Activated CD4-positive, alpha-beta T cell treated with anti-CD3 and anti-CD28 coated beads, Interleukin-2, amount 50 U/mL, for 4 hours (primary cell): ENCODE results near the gene OCLN.
"Not testable (repeated sequence)": the region's sequence is repeated elsewhere in the genome, so short reads cannot be mapped to it uniquely, and the experiment has no call there.

Source experiments
- DNase-seq, 2 experiments: peaks; one replicate each; pipeline ENCODE4 v3.0.0-alpha.2; 2020

OCLN gene

DNA sequence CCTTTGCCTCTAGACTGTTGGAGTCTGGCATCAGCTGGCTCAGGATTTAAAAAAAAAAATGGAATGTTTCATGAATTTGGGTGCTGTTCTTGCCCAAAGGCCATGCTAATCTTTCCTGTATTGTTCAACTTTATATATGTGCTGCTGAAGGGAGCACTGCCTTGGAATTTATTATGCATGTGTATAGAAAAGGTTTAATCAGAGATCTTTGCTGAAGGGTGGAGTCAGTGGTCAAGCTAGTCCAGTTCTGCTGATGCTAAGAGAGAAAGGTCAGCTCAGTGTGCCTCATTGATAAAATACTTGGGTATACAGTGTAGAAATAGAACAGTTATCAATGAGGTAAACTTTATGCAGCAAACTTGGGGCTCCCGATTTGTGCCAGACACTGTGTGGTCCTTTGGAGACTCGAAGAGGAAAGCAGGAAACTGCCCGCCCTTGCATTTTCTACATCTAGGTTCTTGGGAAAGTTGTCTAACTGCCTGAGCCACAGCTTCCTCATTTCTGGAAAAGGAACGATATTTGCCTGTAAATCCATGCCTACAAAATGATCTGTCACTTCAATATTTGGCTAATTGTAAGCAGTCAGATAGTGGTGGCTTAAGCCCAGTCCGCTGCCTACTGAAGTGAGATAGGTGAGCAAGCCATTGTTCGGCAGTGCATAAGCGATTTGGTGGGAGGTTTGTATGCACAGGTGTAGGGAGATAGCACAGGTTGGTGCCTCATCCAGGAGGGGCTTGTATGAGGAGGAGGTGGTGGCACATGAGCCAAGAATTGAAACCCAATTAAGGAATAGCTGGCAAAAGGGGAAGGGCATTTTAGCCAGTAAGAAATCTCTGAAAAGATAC, 38.2 kb downstream of the OCLN start:
- DNase-seq, result no peak

DNA sequence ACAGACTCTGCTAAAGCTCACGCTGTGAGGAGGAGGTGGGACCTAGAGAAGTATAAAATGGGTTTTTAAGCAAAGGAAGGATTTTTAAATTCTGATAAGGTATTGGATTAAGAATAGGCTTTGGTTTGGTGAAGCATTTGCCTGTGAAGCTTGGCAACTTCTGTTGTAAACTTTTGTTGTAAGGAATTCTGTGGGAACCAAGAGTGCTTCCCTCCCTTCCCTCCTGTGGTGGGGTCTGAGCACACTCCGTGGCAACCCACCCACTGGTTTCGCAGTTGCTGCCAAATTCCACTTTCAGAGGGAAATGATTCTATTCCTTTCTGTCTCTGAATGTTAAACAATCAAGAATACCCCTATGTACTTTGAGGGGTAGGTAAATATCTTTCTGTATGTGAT, 38.8 kb downstream of the OCLN start:
- DNase-seq, result no peak

DNA sequence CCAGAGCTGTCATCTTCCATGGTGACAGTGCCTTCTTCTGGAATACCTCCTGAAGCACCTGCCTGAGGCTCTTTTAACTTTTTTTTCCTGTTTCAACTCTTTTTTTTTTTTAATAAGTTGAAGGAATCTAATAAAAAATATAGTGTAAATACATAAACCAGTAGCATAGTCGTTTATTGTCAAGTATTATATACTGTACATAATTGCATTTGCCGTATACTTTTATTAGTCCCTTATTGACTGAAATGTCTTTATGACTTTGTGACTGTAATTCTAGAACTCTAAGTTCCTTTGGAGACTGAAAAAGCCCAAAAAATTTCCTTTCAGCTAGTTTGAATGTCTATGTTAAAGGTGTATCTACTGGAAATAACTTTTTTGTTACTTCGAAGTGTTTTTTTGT, 45.3 kb downstream of the OCLN start:
- not testable (repeated sequence) for DNase-seq

DNA sequence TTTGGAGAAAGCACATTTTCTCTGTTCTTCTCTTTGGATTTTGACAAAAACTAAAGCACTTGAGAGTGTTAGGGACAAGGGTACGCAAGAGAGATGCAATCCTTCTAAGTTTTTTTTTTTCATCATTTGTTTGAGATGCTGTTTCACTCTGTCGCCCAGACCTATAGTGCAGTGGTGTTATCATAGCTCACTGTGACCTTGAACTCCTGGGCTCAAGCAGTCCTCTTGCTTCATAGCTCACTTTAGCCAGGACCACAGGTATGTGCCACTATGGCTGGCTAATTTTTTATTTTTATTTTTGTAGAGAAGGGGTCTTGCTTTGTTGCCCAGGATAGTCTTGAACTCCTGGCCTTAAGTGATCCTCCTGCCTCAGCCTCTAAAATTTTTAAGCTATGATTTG, 46.1 kb downstream of the OCLN start:
- DNase-seq, result not testable (repeated sequence)

DNA sequence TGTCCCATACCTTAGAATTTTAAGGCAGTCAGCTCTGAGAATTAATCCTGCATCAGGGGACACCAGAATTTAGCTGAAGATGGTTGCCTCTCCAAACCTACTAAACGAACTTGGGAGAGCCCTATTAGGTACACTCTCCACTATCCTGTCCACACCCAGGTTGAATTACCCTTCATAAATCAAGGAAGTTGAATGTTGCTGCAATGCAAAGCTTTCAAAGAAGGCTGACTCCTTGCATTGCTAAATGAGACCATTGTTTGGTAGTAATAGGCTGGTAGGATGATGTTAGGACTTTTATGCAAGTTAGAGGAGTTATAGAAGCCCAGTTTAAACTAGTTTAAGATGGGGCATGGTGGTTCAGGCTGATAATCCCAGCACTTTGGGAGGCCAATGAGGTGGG, 48.8 kb downstream of the OCLN start:
- DNase-seq, result not testable (repeated sequence)

DNA sequence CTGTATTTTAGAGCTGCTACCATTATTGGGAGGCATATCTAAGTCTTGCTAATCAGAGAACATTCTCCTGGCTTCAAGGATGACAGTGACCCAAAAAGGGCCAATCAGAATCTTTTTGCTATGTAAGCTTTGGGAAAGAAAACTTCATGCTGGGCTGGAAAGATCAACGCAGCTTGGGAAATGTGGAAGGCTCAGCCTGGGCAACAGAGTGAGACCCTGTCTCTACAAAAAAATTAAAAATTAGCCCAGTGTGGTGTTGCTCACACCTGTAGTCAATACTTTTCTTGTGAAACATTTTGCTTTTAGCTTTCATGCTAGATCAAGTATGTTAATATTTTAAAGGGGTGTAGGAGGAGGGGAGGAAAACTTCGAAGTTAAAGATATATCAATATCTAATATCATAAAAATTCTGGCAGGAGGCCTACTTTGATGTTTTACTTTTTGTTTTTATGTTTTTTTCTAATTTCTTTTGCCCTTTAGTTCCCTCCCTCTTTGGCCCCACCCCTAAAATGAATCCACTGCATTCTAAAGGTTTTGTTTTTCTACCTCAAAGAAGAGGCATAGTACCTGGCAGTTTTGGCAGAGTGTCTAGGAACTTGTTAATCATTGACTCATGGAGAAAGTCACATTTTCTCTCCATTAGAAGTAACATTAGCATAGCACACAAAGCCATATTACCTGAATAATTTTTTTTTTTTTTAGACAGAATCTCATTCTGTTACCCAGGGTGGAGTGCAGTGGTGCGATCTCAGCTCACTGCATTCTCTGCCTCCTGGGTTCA, 50.4 kb downstream of the OCLN start:
- DNase-seq, result not testable (repeated sequence)

DNA sequence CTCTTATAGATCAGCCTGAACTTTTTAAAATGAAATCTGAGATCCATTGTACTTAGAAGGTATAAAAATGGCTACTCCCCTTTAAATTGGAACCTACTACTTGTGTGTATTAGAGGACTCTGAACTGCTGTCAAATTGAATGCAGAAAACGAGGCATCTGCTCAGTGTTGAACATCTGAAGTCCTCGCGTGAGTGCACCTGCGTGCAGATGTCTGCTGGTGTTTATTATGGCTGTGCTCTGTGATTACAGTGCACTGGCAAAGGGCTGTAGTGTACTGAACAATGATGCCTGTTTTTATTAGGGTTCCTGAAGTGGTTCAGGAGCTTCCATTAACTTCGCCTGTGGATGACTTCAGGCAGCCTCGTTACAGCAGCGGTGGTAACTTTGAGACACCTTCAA, 52.0 kb downstream of the OCLN start:
- not testable (repeated sequence) for DNase-seq

DNA sequence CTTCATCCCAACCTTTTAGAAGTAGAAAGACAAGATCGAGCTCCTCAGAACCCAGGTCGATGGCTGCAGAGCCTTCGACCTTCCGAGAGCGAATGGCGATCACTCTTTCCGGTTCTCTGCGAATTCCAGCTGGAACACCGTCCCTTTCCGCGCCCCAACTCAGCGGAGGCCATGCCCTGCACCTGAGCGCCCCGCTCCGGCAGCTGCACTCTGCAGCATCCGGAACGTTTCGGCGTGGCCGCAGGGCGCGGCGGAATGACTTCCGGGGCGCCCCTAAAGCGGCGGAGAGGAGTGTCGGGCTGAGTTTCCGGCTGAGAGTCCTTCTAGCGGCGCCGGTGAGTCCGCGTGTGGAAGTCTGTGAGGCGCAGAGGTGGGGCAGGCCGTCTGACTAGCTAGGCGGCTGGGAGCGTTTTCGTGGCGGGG, 67.3 kb downstream of the OCLN start, which contains the start of gene GTF2H2C:
Gene GTF2H2C (plus strand): TSS at position 284 of the 423 bp plus-strand sequence. CDS start 4,942 bp downstream, outside the sequence.
- DNase-seq, result peak; percentile 62 to 65

DNA sequence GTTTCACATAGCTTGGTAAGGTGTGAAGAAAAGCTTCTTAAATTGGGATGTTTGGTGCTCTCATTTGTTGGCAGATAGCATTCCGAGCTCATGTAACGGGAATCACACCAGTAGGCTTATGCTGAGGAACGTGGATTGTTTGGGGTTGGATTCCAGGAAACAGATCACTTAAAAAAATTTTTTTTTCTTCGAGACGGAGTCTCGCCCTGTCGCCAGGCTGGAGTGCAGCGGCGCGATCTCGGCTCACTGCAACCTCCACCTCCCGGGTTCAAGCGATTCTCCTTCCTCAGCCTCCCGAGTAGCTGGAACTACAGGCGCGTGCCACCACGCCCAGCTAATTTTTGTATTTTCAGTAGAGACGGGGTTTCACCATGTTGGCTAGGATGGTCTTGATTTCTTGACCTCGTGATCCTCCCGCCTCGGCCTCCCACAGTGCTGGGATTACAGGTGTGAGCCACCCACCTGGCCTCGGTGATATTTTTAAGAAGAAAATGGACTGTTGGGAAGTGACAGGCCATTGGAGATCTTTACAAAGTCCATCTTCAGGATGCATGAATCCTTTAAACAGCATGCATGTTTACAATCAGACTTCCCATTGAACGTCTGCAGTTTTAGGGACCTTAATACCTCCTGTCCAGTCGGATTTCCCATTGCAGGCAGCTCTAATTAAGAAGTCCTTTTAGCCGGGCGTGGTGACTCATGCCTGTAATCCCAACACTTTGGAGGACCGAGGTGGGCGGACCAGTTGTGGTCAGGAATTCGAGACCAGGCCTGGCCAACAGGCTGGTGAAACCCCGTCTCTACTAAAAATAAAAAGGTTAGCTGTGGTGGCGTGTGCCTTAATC, 68.2 kb downstream of the OCLN start:
- DNase-seq, result not testable (repeated sequence)

DNA sequence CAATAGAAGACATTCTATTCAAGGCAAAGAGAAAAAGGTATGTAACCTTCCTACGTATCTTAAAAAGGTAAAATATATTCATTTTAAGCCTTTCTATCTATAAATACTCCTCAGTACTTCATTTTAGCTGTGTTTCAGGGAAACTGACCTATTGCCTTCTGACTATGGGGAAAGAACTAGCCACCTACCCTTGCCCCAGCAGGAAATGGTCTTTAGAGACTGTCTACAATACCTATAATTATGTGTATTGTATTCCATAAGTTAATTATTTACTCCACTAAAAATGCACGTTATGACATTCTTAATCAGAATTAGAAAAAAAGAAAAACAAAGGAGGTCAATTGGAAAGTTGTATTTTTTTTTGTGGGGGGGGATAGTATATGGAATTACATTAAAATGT, 73.6 kb downstream of the OCLN start:
- DNase-seq, result not testable (repeated sequence)

DNA sequence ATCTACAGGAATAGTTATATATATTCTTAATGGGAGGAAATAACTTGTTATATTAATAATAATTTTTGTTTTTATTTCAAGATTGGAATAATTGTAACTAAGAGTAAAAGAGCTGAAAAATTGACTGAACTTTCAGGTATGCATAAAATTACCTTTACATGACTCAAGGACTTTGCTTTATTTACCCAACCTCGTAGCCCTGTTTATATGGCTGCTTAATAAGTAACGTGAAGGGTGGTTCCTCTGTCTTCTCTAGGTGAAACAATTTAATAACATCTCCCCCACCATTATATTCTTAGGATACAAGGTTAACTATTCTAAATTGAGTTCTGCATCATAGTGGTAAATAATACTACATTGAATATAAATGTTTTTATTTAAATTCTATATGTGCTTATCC, 75.5 kb downstream of the OCLN start:
- not testable (repeated sequence) for DNase-seq

DNA sequence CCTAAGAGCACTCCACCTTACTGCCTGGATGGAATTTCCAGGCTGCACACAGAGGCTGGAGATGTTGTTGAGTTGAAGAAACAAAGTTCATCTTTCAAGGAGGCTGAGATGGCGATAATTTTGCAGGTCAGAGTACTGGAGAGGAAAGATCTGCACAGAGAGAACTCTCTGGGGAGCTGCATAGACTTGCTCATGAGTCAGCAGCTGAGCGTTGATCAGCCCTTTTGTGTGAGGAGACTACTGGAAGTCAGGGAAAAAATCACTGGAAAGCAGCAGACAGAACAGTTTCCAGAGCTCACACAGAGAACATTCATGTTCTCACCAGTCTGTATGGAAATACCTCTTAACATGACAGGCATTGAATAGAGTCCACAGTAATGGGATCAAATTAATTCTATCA, 90.8 kb downstream of the OCLN start:
- not testable (repeated sequence) for DNase-seq

DNA sequence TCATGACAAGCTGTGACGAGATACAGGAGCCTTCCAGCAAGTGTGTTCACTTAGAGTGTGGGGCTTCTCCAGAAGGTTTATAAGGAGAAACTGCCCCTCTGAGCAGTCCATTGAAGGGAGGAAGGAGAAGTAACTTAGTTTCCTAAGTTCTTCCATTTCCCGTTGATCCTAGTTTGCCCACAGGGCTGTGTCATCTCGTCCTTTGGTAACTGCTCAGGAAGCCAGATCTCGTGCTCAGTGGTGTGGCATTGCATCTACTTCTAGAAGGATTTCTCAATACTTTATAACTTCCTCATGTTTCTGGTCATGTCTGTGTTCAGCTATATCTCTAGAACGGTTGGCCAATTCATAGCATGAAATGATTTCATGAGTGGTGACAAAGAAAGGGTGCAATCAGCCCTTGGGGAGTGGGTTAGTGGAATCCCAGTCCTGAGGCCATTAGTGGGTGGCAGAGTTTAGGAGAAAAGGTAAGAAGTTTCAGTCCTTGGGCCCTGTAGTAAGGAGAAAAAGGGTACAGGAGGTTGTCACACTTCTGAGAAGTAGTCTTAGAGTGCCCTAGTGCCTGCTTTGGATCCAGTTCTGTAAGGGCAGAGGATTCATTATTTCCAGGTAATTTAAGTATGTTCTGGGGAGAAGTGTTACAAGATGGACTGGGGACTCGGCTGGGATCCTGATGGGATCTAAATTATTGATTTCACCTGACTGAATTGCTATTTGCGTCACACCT, 103.7 kb downstream of the OCLN start:
- DNase-seq, result not testable (repeated sequence)

DNA sequence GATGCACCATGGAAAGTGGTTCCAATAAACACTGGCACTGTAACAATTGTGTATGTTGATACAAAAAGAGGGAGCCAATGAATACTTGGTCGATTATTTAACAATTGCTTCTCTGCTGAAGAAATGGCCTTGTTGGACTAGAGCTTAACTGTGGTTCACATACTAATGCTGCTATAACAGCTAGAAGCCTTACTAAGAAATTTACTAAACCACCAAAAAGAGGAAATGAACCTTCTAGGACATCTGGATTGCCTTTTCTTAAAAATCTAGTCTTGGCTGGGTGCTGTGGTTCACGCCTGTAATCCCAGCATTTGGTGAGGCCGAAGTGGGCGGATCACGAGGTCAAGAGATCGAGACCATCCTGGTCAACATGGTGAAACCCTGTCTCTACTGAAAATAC, 109.4 kb downstream of the OCLN start:
- DNase-seq, result not testable (repeated sequence)

DNA sequence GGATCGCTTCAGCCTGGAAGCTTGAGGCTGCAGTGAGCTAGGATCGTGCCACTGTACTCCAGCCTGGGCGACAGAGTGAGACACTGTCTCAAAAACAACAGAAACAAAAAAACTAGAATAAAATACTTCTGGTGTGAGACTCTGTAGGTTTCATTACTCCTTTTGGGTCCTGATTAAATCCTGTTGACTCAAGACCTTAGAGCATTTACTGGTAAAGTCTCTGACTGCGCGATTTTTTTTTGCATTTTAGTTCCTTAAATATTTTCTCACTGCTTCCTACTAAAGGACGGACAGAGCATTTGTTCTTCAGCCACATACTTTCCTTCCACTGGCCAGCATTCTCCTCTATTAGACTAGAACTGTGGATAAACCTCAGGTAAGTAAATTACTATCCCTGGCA, 114.2 kb downstream of the OCLN start:
- not testable (repeated sequence) for DNase-seq
